RWPE2 (cell line): ENCODE results near the gene RARA.
A peak's percentile ranks its signal among the peaks of the same experiment; 100 is the strongest.

Experiments
- ATAC-seq: fragments of 200-7000 bp; cut with Tn5 transposase; 3 replicates; pipeline ENCODE4 v1.9.1; 2021; ENCODE audit warnings: low read depth
- DNase-seq: peaks from one replicate; pipeline ENCODE4 v3.0.0-alpha.2; 2020; ENCODE audit warnings: low spot score
- H3K27ac ChIP-seq: fragments of 450-650 bp; 2 replicates; pipeline ENCODE4 v1.5.1; 2017; ENCODE audit warnings: mild to moderate bottlenecking; ENCODE audit not compliant: poor library complexity, severe bottlenecking
- H3K27me3 ChIP-seq: fragments of 250-450 bp; sonication (Bioruptor Pico); 2 replicates; pipeline ENCODE4 v1.5.1; 2021; ENCODE audit warnings: mild to moderate bottlenecking, moderate library complexity; ENCODE audit not compliant: insufficient read depth, poor library complexity, severe bottlenecking
- H3K36me3 ChIP-seq: fragments of 250-450 bp; sonication (Bioruptor Pico); 2 replicates; pipeline ENCODE4 v1.5.1; 2020; ENCODE audit warnings: low read depth, mild to moderate bottlenecking, moderate library complexity
- H3K4me1 ChIP-seq: fragments of 250-450 bp; sonication (Bioruptor Pico); 2 replicates; pipeline ENCODE4 v1.5.1; 2021; ENCODE audit warnings: mild to moderate bottlenecking, moderate library complexity; ENCODE audit not compliant: insufficient read depth, poor library complexity, severe bottlenecking
- H3K4me3 ChIP-seq: fragments of 250-450 bp; sonication (Bioruptor Pico); 2 replicates; pipeline ENCODE4 v1.5.1; 2021; ENCODE audit warnings: mild to moderate bottlenecking, moderate library complexity; ENCODE audit not compliant: severe bottlenecking
- H3K9me3 ChIP-seq: fragments of 250-450 bp; sonication (Bioruptor Pico); 2 replicates; pipeline ENCODE4 v1.5.1; 2021; ENCODE audit warnings: mild to moderate bottlenecking, moderate library complexity; ENCODE audit not compliant: severe bottlenecking
- TF ChIP-seq, protein P1 (sequence below): fragments of 450-650 bp; IDR thresholded peaks from one replicate; pipeline ENCODE4 v1.5.1; 2017; ENCODE audit warnings: mild to moderate bottlenecking, moderate library complexity; ENCODE audit not compliant: poor library complexity, severe bottlenecking

RARA gene

DNA sequence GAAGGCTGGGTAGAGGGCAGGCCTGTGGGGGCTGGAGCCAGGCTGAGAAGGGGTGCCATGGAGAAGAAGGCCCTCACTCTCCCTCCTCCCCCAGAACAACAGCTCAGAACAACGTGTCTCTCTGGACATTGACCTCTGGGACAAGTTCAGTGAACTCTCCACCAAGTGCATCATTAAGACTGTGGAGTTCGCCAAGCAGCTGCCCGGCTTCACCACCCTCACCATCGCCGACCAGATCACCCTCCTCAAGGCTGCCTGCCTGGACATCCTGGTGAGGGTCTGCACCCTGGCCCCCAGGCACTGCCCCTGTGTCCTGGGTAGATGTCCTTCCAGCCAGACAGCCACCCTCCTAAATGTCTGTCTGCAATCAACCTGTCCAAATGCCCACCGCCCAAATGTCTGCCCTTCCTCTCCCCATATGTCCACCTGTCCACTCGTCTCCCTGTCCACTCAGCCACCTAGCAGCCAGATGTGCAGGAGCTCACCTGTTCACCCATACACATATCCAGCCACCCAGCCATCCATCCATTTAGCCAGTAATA is 43.3 kb downstream of the RARA start:
- H3K4me1 ChIP-seq, result peaks cover 32% of the 10 kb centered on the region
- H3K9me3 ChIP-seq, result no peaks in the 10 kb centered on the region
- no peak overlapping the region for H3K4me3 ChIP-seq
- ATAC-seq (no peak), DNase-seq (no peak)
- no peaks in the 10 kb centered on the region for H3K27me3 ChIP-seq
- H3K27ac ChIP-seq, result no peak overlapping the region
- H3K36me3 ChIP-seq, result peaks cover 74% of the 10 kb centered on the region
- TF ChIP-seq, protein P1, sequence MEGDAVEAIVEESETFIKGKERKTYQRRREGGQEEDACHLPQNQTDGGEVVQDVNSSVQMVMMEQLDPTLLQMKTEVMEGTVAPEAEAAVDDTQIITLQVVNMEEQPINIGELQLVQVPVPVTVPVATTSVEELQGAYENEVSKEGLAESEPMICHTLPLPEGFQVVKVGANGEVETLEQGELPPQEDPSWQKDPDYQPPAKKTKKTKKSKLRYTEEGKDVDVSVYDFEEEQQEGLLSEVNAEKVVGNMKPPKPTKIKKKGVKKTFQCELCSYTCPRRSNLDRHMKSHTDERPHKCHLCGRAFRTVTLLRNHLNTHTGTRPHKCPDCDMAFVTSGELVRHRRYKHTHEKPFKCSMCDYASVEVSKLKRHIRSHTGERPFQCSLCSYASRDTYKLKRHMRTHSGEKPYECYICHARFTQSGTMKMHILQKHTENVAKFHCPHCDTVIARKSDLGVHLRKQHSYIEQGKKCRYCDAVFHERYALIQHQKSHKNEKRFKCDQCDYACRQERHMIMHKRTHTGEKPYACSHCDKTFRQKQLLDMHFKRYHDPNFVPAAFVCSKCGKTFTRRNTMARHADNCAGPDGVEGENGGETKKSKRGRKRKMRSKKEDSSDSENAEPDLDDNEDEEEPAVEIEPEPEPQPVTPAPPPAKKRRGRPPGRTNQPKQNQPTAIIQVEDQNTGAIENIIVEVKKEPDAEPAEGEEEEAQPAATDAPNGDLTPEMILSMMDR, result no peak

DNA sequence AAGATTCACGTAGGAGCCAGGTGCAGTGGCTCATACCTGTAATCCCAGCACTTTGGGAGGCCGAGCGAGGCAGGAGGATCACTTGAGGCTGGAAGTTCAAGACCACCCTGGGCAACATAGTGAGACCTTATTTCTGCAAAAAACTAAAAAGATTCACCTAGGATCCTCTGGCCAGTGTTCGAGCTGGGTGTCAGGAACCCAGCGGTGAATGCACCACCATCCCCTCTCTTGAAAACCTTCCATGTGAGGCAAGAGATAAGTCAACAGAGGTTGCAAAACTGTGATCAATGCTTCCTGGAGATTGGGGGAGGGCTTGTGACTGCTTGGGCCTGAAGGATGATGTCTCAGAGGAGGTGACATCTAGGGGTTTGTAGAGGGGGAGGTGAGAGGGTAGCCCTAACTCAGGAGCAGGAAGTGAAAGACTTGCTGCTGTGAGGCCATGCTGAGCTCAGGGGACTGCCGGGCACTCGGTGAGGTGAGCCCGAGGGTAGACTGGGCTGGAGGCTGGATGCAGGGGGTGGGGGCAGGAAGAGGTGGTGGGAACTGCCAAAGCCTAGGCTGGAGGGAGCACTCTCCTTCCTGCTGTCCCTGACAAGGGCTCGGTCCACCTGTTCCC is 43.9 kb downstream of the RARA start:
- Histone ChIP-seq H3K4me1 (peaks cover 27% of the 10 kb centered on the region), H3K27ac (no peak overlapping the region), H3K9me3 (no peaks in the 10 kb centered on the region), H3K4me3 (no peak overlapping the region), H3K36me3 (peaks cover 74% of the 10 kb centered on the region), H3K27me3 (no peaks in the 10 kb centered on the region)
- ATAC-seq (no peak), DNase-seq (no peak)
- TF ChIP-seq, protein P1, result no peak

DNA sequence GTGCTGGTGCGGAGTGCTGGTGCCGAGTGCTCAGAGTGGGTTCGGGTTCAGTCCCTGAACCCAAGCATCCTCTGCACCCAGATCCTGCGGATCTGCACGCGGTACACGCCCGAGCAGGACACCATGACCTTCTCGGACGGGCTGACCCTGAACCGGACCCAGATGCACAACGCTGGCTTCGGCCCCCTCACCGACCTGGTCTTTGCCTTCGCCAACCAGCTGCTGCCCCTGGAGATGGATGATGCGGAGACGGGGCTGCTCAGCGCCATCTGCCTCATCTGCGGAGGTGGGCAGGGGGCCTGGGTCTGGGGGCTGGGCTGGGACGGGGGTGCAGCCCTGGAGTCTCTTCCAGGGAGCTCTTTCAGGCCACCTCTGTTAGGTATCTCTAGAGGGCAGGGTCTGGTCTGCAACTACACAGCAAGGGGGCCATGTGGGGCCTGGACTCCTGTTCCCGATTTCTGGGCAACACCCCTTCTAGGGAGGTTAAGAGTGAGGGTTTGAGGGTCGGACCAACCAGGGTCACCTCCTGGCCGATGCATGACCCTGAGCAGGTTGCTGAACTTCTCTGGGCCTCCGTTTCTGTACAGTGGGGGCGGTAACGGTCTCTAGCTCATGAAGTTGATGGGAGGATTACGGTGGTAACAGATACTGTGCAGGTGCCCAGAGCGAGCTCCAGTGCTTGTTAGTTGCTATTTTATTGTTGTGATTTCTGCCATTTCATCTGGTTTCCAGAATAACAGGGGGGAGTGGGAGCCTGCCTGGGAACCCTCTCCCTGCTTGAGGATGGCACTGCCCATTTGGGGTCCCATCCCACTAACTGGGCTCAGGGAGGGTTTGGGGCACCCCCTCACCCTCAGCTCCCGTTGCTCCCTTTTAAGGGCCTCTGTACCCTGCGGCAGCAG is 45.5 kb downstream of the RARA start:
- H3K27ac ChIP-seq, result no peak overlapping the region
- no peak for ATAC-seq
- DNase-seq, result no peak
- no peaks in the 10 kb centered on the region for H3K9me3 ChIP-seq
- H3K36me3 ChIP-seq, result peaks cover 61% of the 10 kb centered on the region
- no peak overlapping the region for H3K4me3 ChIP-seq
- H3K4me1 ChIP-seq, result peaks cover 14% of the 10 kb centered on the region
- no peaks in the 10 kb centered on the region for H3K27me3 ChIP-seq
- TF ChIP-seq, protein P1, result no peak

DNA sequence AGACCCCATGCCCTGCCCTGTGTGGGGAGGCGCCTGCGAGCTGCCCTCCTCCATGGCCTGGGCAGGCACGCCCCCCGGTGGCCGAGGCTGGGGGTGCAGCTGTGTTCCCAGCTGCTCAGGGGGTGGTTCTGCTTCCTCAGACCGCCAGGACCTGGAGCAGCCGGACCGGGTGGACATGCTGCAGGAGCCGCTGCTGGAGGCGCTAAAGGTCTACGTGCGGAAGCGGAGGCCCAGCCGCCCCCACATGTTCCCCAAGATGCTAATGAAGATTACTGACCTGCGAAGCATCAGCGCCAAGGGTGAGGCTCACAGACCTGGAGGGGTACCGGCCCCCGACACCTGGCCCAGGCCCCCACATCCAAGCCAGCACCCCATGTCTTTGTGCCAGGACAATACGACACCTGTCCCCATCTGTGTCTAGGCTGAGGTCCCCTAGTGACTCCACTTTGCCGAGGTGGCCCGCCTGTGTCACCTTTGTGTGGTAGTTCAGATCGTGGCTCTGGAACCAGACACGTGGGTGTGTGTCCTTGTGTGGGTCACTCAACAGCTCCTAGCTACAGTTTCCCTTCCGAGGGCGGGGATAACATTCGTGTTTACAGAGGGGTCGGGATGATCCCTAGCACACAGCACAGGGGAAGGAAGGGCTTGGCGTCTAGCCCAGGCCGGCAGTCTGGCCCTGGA is 46.3 kb downstream of the RARA start:
- no peak for DNase-seq

More for the DNA sequence above, 46.3 kb downstream of the RARA start:
- peaks cover 6% of the 10 kb centered on the region for H3K4me1 ChIP-seq
- H3K9me3 ChIP-seq, result no peaks in the 10 kb centered on the region
- TF ChIP-seq, protein P1, result peak; percentile 82
- no peak overlapping the region for H3K4me3 ChIP-seq
- no peaks in the 10 kb centered on the region for H3K27me3 ChIP-seq
- no peak overlapping the region for H3K27ac ChIP-seq
- peaks cover 54% of the 10 kb centered on the region for H3K36me3 ChIP-seq
- ATAC-seq, result peak; percentile 54
